GM20431 (cell line): ENCODE results near the gene LSM8.
"Not testable (repeated sequence)": the region's sequence is repeated elsewhere in the genome, so short reads cannot be mapped to it uniquely, and the experiment has no call there.

ENCODE experiments used
- in situ Hi-C: fragments of 300-500 bp; cut with MseI, MboI; formaldehyde crosslinking; loops from one replicate; pipeline ENCODE4 v1.15.0; 2020; ENCODE audit warnings: low sequenced_read_pairs; ENCODE audit not compliant: unreplicated experiment

Gene LSM8

DNA sequence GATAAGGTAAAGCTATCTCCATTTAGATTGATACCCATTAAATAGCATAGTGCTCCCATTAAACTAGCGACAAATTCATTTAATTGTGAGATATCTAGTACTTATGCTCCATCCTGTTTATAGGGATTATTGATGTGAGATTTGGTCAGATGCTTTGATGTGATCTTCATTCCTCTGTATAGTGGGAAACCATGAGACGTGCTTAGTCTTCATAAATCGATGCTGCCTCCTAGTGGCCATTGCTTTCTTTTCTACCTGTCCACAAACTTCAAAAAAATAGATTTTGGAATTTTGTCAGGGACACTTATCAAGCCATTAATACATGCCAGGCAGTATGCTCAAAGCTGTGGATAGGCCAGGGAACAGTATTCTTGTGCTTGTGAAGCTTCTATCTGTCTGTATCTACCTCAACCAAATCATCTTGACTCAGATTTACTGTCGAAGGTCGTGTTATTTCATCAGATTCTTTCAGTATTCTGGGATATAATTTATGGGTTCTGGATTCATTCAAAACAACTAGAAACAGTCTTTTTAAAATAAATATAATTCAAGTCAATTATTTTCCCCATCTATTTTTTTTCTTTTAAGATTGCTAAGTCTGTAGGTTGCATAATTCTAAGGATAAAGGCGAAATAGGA lies 12.0 kb downstream of the LSM8 start:
- in situ Hi-C loops, result no loop called here

DNA sequence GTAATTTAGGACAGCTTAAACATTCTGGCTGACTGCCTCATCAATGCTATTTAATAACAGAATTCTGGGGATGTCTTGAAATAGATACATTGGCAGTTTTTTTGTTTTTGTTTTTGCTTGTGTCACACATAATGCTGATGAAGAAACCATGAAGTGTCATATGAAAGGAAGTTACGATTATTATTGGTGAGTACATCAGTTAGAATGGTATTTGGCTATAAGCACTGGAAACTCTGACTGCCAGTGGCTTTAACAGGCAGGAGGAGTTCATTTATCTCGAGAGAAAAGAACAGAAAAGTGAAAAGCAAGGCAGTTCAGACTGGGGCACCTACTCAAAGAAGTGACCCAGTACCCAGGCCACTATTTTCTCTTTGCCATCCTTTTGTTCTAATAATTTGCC lies 18.1 kb downstream of the LSM8 start:
- in situ Hi-C loops, result no loop called here

- in situ Hi-C loops, result no loop called here
Observed at GRCh38 chr7:118214051-118214832, 30.3 kb downstream of the LSM8 start.

DNA sequence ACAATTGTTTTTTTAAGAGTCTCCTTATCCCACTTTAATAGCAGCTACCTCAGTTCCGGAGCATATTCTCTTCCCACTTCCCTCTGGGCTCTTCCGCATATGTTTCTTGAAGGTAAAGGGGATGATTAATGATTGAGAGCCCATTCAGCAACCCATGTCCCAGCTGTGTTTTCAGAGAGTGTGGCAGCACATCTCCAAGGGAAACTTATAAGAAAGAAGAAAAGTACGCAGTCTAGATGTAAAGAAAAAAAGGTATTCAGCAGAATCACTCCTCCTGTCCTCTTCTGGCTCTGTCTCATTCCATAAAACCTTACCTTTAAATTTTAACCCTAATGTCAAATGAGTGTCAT lies 30.8 kb downstream of the LSM8 start:
- in situ Hi-C loops, result no loop called here

DNA sequence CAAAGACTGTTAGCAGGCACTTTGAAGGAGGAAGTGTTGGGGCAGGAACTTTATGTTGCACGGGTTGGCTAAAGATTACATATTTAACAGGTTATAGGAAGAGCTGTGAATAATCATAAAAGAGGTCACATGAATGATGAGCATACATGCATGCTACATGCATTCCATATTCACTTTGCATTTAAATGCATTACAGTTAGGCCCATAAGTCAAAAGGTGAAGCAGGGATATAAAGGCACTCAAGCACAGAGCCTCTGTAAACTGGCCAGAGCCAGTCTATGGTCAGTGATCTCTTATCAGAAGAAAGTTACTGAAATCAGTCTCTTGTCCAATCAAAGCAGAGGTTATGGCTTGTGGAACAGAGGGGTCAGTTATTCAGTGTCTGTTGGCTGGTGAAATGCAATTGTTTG lies 33.3 kb downstream of the LSM8 start:
- in situ Hi-C loops, result no loop called here

GRCh38 chr7:118218413-118219156 lies 34.6 kb downstream of the LSM8 start:
- in situ Hi-C loops, result no loop called here

GRCh38 chr7:118219157-118219512 lies 35.2 kb downstream of the LSM8 start:
- in situ Hi-C loops, result no loop called here

- in situ Hi-C loops, result no loop called here
Observed at GRCh38 chr7:118220583-118220982, 36.6 kb downstream of the LSM8 start.

DNA sequence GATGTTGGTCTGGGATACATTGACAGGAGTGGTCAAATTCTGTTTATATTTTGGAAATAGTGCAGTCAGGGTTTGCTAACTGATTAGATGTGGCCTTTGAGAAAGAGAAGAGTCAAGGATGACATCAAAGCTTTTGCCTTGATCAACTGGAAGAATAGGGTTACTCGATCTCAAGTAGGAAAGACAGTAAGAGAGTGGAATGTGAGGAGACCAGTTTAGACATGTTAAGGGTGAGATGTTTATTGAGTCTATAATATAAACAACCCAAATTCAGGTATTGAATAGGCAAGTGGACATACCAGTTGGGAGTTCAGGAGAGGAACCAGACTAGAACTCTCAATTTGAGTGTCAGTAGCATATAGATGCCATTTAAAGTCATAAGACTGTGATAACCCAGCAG lies 38.6 kb downstream of the LSM8 start:
- in situ Hi-C loops, result no loop called here

DNA sequence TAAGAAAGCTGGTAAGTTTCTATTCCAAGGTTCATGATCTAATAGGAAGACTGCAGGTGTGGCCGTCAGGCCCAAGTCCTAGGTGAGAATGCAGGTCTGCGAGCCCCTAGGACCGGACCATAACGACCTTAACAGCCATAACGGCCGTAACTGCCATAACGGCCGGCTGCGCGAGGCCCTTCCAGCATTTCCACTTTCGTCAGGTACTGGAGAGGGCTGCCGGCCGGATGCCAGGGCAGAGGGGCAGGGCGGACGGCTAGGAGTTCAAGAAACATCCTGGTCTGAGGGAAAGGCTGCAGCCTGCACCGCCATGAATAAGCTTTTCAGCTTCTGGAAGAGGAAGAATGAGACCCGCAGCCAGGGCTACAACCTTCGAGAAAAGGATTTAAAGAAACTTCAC lies 40.6 kb downstream of the LSM8 start, which contains the start of gene ANKRD7:
Gene ANKRD7 (plus strand): TSS at position 184 of the 400 bp plus-strand sequence. CDS start 127 bp downstream, at position 311.
- in situ Hi-C loops, result no loop called here

DNA sequence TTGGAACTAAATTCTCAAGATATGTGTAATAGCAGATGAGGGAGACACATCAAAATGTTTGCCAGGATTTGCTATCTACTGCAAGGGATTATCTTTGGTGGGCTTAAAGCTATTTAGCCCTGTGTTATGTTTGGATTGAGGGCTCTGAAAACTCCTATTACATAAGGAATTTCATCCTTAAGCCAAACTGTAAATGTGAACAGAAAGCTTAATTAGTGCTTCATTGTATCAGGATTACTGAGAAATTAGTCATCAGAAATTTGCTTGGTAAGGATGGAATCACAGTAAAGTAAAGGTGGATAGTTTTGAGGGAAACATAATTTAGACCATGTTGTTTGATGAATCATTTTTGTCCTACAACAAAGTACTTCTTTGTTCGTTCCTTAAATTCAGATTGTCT lies 48.9 kb downstream of the LSM8 start:
- in situ Hi-C loops, result no loop called here

GRCh38 chr7:118233799-118234198 lies 49.8 kb downstream of the LSM8 start:
- in situ Hi-C loops, result no loop called here

GRCh38 chr7:118239014-118239413 lies 55.0 kb downstream of the LSM8 start:
- in situ Hi-C loops, result no loop called here

DNA sequence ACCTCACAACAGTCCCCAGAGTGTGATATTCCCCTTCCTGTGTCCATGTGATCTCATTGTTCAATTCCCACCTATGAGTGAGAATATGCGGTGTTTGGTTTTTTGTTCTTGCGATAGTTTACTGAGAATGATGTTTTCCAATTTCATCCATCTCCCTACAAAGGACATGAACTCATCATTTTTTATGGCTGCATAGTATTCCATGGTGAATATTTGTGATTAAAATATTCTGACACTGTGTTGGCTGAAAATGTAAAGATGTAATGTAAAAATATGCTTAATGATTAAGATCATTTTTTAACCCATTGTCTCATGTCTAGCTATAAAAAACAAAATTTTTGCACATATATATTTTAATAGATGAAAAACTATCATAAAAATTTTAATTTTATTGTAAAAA lies 56.4 kb downstream of the LSM8 start:
- in situ Hi-C loops, result not testable (repeated sequence)
